ENCODE results near the gene CSNK1G1.
"Not testable (repeated sequence)": the region's sequence is repeated elsewhere in the genome, so short reads cannot be mapped to it uniquely, and the experiment has no call there.

Gene CSNK1G1

GRCh38 chr15:64349375-64349774, 6.6 kb downstream of the CSNK1G1 start:
- Histone ChIP-seq H4K20me1 (ENCODE audit: insufficient read depth, low read length) (no peaks in the 10 kb centered on the region), H3K9me2 (ENCODE audit: low read depth, low read length) (no peaks in the 10 kb centered on the region), H3K4me3 (ENCODE audit: low read depth, low read length, poor library complexity, severe bottlenecking) (no peak overlapping the region), H3K79me2 (ENCODE audit: insufficient read depth, low read length) (peaks cover 37% of the 10 kb centered on the region), H3K4me1 (ENCODE audit: insufficient read depth, low read length, severe bottlenecking) (peaks cover 2% of the 10 kb centered on the region), H2AFZ (ENCODE audit: low read length) (no peak overlapping the region), H3K9ac (ENCODE audit: low read length) (no peak overlapping the region), H3K27me3 (ENCODE audit: insufficient read depth, low read length) (no peaks in the 10 kb centered on the region), H3K9me3 (ENCODE audit: low read length) (no peaks in the 10 kb centered on the region), H3K27ac (ENCODE audit: low read depth, low read length, poor library complexity, severe bottlenecking) (no peak overlapping the region), H3F3A (ENCODE audit: insufficient read depth, low read length) (no peaks in the 10 kb centered on the region), H3K4me2 (ENCODE audit: low read length) (no peak overlapping the region), H3K36me3 (ENCODE audit: insufficient read depth, low read length) (peaks cover 10% of the 10 kb centered on the region; the same call in 1 of the 2 replicates)
- TF ChIP-seq EZH2 (IDR thresholded peaks at IDR 0.05; ENCODE audit: borderline replicate concordance, low read length) (no peak), CTCF (IDR thresholded peaks at IDR 0.05; ENCODE audit: low read length) (no peak)

GRCh38 chr15:64348455-64348854, 7.5 kb downstream of the CSNK1G1 start:
- no peaks in the 10 kb centered on the region for H3K27me3 ChIP-seq (ENCODE audit: insufficient read depth, low read length)
- no peak for TF ChIP-seq CTCF (IDR thresholded peaks at IDR 0.05; ENCODE audit: low read length)
- TF ChIP-seq EZH2 (IDR thresholded peaks at IDR 0.05; ENCODE audit: borderline replicate concordance, low read length): no peak
- H3K36me3 ChIP-seq (ENCODE audit: insufficient read depth, low read length): peaks cover 10% of the 10 kb centered on the region; the same call in 1 of the 2 replicates
- H3K4me1 ChIP-seq (ENCODE audit: insufficient read depth, low read length, severe bottlenecking): no peaks in the 10 kb centered on the region
- H3K79me2 ChIP-seq (ENCODE audit: insufficient read depth, low read length): peaks cover 34% of the 10 kb centered on the region
- no peak overlapping the region for H3K9ac ChIP-seq (ENCODE audit: low read length)
- H3F3A ChIP-seq (ENCODE audit: insufficient read depth, low read length): no peaks in the 10 kb centered on the region
- no peak overlapping the region for H3K27ac ChIP-seq (ENCODE audit: low read depth, low read length, poor library complexity, severe bottlenecking)
- no peak overlapping the region for H2AFZ ChIP-seq (ENCODE audit: low read length)
- no peaks in the 10 kb centered on the region for H3K9me3 ChIP-seq (ENCODE audit: low read length)
- H3K4me2 ChIP-seq (ENCODE audit: low read length): no peak overlapping the region
- no peaks in the 10 kb centered on the region for H3K9me2 ChIP-seq (ENCODE audit: low read depth, low read length)
- H3K4me3 ChIP-seq (ENCODE audit: low read depth, low read length, poor library complexity, severe bottlenecking): no peak overlapping the region
- no peaks in the 10 kb centered on the region for H4K20me1 ChIP-seq (ENCODE audit: insufficient read depth, low read length)

GRCh38 chr15:64346242-64346641, 9.7 kb downstream of the CSNK1G1 start:
- not testable (repeated sequence) for H3K4me3 ChIP-seq (ENCODE audit: low read depth, low read length, poor library complexity, severe bottlenecking); H3K9ac ChIP-seq (ENCODE audit: low read length); H3K36me3 ChIP-seq (ENCODE audit: insufficient read depth, low read length); H3K9me2 ChIP-seq (ENCODE audit: low read depth, low read length); H3K27me3 ChIP-seq (ENCODE audit: insufficient read depth, low read length); H2AFZ ChIP-seq (ENCODE audit: low read length); H4K20me1 ChIP-seq (ENCODE audit: insufficient read depth, low read length); H3K9me3 ChIP-seq (ENCODE audit: low read length); H3F3A ChIP-seq (ENCODE audit: insufficient read depth, low read length); H3K27ac ChIP-seq (ENCODE audit: low read depth, low read length, poor library complexity, severe bottlenecking); H3K4me1 ChIP-seq (ENCODE audit: insufficient read depth, low read length, severe bottlenecking); H3K4me2 ChIP-seq (ENCODE audit: low read length)
- peaks cover 23% of the 10 kb centered on the region for H3K79me2 ChIP-seq (ENCODE audit: insufficient read depth, low read length)

DNA sequence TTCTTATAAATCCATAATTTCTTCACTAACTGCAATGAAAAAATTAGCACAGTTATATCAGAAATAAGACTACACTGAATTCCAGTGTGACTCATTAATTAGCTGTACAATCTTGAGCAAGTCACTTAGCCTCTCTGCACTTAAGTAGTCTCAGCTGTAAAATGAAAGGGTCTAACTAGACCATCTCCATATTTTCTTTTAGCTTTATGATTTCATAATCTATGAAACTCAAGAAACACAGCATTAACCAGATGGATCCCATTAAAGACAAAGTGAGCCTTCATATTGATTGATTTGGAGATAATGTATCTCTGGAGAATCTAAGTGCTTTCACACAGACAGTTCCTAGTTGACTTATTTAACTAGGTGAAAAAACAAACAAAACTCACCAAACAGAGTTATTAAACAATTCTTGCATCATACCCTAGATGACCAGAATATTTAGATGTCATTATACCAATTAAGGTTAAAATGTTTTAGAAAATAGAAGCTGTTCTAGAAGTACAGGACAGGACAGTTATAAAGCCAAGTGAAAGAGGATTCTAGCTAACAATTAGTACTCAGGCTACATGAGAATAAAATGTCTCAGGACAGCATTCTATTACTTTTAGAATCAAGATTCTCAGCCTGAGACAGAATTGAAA, 11.2 kb downstream of the CSNK1G1 start:
- H3F3A ChIP-seq (ENCODE audit: insufficient read depth, low read length): no peaks in the 10 kb centered on the region
- H3K9ac ChIP-seq (ENCODE audit: low read length): no peak overlapping the region
- H3K9me2 ChIP-seq (ENCODE audit: low read depth, low read length): no peaks in the 10 kb centered on the region
- no peaks in the 10 kb centered on the region for H3K9me3 ChIP-seq (ENCODE audit: low read length)
- no peaks in the 10 kb centered on the region for H3K27me3 ChIP-seq (ENCODE audit: insufficient read depth, low read length)
- no peak overlapping the region for H3K4me2 ChIP-seq (ENCODE audit: low read length)
- H3K36me3 ChIP-seq (ENCODE audit: insufficient read depth, low read length): peaks cover 10% of the 10 kb centered on the region; the same call in 1 of the 2 replicates
- peaks cover 12% of the 10 kb centered on the region for H3K79me2 ChIP-seq (ENCODE audit: insufficient read depth, low read length)
- no peaks in the 10 kb centered on the region for H3K4me1 ChIP-seq (ENCODE audit: insufficient read depth, low read length, severe bottlenecking)
- H4K20me1 ChIP-seq (ENCODE audit: insufficient read depth, low read length): no peaks in the 10 kb centered on the region
- H2AFZ ChIP-seq (ENCODE audit: low read length): no peak overlapping the region
- H3K27ac ChIP-seq (ENCODE audit: low read depth, low read length, poor library complexity, severe bottlenecking): no peak overlapping the region
- no peak overlapping the region for H3K4me3 ChIP-seq (ENCODE audit: low read depth, low read length, poor library complexity, severe bottlenecking)
- TF ChIP-seq CTCF (IDR thresholded peaks at IDR 0.05; ENCODE audit: low read length): no peak
- TF ChIP-seq EZH2 (IDR thresholded peaks at IDR 0.05; ENCODE audit: borderline replicate concordance, low read length): no peak

Data from OCI-LY1 (cell line).